Stimulated activated CD4-positive, alpha-beta T cell treated with anti-CD3 and anti-CD28 coated beads, Interleukin-15, amount 100 ng/mL, for 1 hour (primary cell): ENCODE measurements around the gene SLC5A3.

Experiments used
- DNase-seq, 2 donors: peaks; one replicate each; pipeline ENCODE4 v3.0.0-alpha.2; 2020; ENCODE audit warnings: low read depth in 1 of 2, low spot score in 1 of 2

SLC5A3 gene

GRCh38 chr21:34097442-34097841 lies 24.1 kb downstream of the SLC5A3 start:
- DNase-seq = no peak

GRCh38 chr21:34100337-34100736 lies 27.0 kb downstream of the SLC5A3 start:
- no peak for DNase-seq

- DNase-seq = no peak
These were observed 27.4 kb downstream of the SLC5A3 start for GRCh38 chr21:34100790-34101189.

GRCh38 chr21:34105947-34106541 lies 32.7 kb downstream of the SLC5A3 start:
- DNase-seq = no peak

GRCh38 chr21:34107606-34108005 lies 34.2 kb downstream of the SLC5A3 start:
- no peak for DNase-seq

- no peak for DNase-seq
These were observed 35.7 kb downstream of the SLC5A3 start for GRCh38 chr21:34109075-34109474.

- no peak for DNase-seq
These were observed 37.3 kb downstream of the SLC5A3 start for GRCh38 chr21:34110594-34111202.

- no peak for DNase-seq
These were observed 39.1 kb downstream of the SLC5A3 start for GRCh38 chr21:34112316-34113033.

GRCh38 chr21:34113842-34114241 lies 40.5 kb downstream of the SLC5A3 start:
- no peak for DNase-seq

GRCh38 chr21:34115160-34115559 lies 41.8 kb downstream of the SLC5A3 start:
- no peak for DNase-seq

- DNase-seq = no peak
These were observed 43.2 kb downstream of the SLC5A3 start for GRCh38 chr21:34116569-34116968.

- DNase-seq = no peak
These were observed 47.5 kb downstream of the SLC5A3 start for GRCh38 chr21:34120867-34121266.

- DNase-seq = no peak
These were observed 48.7 kb downstream of the SLC5A3 start for GRCh38 chr21:34122047-34122446.
